Activated CD4-positive, alpha-beta T cell treated with anti-CD3 and anti-CD28 coated beads, Interleukin-2, amount 50 U/mL, for 16 hours (primary cell): ENCODE measurements around the gene MYCN.
"Not testable (repeated sequence)": the region's sequence is repeated elsewhere in the genome, so short reads cannot be mapped to it uniquely, and the experiment has no call there.

Experiments
- DNase-seq: peaks from one replicate; pipeline ENCODE4 v3.0.0-alpha.2; 2020

Gene MYCN

DNA sequence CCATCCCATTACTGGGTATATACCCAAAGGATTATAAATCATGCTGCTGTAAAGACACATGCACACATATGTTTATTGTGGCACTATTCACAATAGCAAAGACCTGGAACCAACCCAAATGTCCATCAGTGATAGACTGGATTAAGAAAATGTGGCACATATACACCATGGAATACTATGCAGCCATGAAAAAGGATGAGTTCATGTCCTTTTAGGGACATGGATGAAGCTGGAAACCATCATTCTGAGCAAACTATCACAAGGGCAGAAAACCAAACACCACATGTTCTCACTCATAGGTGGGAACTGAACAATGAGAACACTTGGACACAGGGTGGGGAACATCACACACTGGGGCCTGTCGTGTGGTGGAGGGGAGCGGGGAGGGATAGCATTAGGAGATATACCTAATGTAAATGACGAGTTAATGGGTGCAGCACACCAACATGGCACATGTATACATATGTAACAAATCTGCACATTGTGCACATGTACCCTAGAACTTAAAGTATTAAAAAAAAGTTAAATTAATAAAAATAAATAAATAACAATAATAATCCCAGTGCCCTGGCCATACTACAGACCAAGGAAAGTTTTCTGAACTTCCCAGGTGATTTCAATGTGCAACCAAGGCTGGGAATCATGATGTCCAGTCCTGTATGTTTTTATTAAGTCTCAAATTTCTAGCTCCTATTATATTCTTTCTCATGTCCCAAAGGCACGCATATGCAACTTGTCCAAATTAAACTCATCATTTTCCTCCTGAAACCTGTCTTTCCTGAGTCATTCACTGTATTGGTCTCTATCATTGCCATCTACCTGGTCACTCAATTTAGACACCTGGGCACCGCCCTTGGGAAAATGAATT is 23.0 kb downstream of the MYCN start:
- DNase-seq: not testable (repeated sequence)

DNA sequence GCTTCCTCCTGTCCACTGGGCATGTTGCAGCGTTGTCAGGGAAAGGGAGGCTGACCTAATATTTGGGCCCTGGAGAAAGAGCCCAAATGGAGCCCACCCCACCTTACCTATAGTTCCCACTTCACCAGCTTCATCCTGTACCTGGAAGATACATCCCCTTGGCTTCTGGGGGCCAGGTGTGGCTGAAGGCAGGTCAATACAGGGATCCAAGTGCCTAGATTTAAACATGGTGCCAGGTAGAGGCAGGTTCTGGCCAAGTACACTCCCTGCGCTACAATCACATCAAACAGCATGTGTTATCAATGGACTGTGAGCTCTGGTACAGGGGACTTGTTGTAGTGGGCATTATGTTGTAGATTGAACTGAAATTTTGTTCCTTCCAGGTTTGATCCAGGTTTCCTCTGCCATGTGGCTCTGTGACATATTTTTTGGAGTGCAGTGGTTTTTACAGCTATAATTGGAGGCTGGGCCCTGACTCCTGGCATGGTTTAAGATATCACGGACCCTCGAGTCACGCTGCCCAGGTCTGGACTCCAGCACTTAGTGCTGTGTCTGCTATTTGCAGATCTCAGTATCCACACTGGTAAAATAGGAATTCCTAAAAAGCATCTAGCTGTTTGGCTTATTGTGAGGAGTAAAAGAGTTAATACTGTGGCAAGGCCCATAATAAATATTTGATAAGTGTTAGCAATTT is 23.8 kb downstream of the MYCN start:
- no peak for DNase-seq

DNA sequence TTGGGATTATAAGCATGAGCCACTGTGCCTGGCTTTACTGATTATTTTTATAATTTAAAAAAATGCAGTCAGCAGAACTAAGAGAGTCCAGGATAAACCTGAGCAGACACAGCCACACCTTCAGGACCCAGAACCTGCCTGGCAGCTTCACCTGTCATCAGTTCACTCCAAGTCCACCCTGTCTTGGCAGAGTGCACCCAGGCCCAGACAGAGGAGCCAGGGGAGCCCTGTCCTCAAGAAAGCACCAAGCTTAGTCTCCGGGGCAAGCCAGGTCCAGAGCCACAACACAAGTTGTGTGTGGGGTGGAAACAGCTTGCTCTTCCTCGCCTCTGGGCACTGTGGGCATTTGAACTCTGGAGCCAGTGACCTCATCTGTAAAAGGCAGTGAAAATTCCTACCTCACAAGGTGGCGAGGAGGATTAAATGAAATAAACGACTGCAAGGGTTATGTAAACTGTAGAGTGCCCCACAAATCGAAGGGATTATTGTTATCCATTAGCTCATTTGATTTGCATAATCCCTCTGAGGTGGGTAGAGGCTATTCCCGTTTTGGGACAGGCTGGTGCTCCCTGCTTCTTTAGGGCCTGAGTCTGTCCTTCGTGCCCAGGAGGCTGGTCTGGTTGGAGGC is 24.7 kb downstream of the MYCN start:
- DNase-seq: no peak

DNA sequence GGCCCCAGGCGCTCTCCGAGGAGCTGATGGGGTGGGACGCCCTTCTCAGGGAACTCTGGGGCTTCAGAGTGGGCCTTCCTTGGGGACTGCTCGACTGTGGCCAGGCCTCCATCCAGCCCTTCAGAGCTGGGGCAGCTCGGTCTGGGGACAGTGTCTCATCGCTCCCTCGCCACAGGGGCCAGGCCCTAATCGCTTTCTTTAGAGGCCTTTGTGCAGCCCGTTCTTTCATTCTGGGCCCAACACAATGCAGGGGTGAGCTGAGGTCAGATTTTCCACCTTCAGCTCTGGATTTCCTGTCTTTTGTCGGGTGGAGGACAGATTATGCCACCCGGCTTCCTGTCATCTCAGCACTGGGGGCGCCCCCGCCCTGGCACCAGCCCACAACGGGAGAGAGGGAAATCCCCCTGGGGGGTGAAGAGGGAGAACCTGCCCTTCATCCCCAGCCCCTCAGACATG is 25.2 kb downstream of the MYCN start:
- peak; percentile 60 for DNase-seq

DNA sequence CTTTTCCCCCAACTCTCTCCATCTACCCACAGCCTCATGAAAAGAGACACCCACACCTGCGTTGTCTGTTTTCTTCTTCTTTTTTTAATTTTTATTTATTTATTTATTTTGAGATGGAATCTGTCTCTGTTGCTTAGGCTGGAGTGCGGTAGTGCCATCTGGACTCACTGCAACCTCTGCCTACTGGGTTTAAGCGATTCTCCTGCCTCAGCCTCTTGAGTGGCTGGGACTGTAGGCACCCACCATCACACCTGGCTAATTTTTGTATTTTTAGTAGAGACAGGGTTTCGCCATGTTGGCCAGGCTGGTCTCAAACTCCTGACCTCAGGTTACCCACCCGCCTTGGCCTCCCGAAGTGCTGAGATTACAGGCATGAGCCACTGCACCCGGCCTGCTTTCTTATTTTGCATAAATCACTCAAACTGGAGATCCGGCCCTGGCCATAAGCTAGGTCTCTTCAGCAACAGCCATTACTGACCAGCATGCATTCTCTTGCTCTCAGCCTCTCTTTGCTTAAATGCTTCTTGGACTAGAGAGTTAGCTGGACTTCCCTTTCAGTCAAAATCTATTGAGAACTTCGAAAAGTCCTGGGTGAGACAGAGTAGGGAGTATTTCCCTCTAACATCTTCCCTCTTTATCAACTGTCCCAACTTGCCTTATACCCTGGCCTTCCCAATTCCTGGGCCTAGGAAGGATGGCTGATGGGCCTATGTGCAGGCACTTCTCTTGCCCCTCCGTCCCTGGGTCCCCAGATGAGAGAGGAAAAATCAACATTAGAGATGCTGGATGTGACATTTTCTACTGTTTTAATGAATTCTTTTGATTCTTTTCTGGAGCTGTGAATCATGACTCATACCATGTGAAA is 27.3 kb downstream of the MYCN start:
- DNase-seq: no peak

DNA sequence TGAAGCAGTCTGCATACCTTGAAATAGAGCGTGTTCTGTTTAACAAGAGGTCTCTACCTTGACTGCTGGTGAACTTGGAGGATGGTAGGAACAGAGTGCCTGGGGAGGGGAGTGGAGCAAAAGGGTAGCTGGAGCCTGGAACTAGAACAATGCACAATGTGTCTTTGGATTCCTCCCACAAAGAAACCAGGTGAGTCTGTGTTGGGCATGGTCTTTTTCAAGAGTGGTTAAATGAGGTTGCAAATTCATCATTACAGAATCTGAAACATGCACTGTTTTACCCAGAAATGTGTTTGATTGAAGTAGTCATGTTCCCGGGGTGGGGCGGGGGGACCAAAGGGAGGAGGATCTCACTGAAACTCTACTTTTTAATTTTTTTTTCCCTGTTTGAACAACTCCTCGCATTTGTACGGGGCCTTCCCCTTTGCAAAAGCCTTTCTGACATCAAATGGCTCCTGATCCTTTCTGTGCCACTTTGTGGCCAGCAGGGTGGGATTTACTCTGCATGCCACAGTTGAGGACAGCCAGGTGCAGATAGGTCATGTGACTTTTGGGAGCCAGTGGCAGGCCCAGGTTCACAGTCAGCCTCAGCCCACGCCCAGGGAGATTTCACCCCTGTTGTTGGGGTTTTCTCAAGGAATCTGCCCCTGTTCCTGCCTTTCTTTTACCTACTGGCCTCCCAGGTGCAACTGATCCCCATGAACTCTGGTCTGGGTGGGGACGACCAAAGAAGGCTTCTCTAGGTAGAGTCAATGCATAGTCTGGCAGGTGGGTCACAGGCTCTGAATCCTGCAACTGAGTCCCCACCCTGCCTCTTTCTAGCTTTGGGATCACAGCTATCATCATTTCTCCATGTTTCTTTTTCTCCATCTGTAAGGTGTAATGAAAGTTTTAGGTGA is 28.2 kb downstream of the MYCN start:
- DNase-seq: peak; percentile 34

DNA sequence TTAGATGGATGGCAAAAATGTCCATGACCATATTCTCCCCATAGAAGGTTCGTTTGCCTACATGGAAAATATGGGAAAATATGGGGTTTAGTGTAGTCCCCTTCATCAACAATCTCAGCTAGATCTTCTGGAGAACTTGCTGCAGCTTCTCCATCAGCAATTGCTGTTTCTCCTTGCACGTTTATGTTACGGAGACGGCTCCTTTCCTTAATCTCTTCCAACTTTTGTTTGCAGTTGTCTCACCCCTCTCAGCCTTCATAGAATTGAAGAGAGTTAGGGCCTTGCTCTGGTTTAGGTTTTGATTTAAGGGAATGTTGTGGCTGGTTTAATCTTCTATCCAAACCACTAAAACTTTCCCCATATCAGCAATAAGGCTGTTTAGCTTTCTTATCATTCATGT is 28.9 kb downstream of the MYCN start:
- DNase-seq: no peak

DNA sequence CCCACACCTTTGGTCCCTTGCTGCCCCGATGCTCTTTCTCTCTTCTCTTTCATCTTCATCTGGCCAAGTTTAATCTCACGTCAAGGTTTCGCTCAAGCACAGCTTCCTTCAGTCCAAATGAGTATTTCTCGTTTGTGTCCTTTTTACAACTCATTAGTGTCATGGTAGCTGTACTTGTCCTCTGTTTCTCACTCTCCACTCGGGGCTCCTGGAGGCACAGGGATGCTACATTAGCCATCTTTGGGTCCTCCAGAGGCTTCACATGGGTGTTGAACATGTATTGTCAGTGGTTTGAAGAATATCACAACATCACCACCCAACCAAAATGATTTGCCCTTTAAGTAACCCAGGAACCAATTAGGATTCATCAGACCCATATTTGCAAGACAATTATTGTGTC is 30.4 kb downstream of the MYCN start:
- no peak for DNase-seq

DNA sequence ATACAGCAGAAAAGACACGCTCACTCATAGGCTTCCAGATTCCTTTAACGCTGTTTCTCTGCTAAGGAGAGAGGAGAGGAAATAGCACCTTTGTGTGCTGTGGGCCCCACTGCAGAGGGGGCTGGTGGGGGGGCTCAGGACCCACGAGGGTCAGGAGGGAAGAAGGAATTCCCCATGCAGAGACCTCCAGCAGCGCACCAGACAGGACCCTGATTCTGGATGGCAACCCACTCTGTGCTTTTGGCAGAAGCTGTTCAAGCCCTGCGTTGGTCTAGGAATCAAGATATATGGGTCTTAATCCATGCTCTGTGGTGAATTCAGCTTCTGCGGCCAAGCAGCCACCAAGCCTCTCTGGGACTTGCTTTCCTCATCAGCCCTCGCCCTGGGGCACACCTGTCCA is 31.0 kb downstream of the MYCN start:
- DNase-seq: no peak

DNA sequence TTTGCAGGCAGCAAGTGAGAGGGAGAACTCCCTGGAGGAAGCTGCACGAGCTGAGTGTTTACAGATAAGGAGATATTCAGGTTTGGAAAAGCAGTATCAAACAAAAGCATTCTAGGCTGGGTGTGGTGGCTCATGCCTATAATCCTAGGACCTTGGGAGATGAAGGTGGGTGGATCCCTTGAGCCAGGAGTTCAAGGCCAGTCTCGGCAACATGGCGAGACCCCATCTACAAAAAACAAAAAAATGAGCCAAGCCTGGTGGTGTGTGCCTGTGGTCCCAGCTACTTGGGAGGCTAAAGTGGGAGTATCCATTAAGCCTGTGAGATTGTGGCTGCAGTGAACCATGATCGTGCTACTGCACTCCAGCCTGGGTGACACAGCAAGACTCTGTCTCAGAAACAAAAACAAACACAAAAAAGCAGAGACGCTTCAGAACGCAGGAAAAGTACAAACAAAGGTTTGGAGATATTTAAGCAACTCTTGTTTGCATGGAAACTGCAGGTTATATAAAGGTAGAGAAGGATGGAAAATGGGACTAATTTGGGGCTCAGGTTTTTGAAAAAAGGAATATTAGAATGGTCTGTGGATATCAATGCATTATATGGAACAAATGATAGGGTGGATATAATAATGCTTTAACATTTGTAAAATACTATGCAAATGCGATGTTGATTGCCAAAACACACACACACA is 31.6 kb downstream of the MYCN start:
- DNase-seq: no peak

DNA sequence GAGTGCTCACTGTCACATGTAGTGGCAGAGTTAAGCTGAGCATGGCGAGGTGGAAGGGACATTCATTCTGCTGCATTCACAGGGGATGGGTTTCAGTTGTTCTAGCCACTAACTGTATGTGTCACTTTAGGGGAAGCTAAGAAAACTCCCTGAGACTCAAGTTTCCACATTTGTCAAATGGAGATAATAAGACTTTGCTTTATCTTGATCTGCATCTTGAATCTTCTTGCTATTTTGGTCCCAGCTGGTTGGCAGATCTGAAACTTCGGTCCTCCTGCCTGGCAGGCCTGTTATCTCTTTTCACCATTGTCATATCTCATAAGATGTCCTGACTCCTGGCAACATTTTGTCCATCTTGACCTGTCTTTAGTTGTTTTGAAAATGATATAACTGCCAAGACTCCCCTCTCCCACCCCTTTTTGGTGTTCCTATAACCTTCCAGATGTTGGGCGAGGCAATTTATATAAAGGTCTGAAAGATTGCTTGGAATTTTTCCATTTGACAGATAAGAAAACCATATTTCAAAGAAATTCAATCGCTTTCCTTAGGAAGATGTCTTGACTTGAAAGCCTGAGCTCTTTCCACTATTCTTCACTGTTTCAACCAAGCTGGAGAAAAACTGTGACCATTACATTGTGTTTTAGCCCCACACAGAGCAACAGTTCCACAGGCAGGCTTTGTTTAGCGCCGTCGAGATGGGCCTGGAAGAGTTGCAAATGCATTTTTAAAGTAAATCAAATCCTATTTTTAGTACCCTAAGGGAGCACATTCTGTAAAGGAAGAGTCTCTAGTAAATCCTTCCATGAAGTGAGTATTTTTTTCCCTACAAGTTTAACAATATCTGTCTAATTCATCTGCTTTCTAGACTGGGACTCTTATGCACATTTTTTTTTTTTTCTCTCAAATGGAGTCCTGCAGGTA is 33.4 kb downstream of the MYCN start:
- DNase-seq: peak; percentile 32

DNA sequence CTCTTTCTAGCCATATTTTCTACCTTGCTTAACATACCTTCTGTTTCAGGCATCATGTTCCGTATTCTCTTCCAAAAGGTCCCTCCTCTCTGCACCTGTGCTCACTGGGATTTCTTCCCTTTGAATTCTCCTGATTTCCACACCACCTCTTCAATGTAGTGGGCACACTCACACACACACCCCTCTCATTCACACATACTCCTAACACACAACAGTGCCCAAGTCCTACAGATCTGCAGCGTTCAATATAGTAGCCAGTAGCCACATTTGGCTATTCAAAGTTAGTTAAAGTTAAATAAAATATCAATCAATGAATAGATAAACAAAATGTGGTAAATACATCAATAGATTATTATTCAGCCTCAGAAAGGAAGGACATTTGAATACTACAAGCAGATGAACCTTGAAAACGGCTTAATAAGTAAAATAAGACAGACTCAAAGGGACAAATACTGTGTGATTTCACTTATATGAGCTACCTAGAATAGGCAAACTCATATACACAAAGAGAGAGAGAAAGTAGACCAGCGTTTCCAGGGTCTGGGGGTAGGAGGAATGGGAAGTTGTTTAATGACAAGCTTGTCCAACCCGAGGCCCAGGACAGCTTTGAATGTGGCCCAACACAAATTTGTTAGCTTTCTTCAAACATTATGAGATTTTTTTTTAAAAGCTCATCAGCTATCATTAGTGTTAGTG is 34.4 kb downstream of the MYCN start:
- no peak for DNase-seq

DNA sequence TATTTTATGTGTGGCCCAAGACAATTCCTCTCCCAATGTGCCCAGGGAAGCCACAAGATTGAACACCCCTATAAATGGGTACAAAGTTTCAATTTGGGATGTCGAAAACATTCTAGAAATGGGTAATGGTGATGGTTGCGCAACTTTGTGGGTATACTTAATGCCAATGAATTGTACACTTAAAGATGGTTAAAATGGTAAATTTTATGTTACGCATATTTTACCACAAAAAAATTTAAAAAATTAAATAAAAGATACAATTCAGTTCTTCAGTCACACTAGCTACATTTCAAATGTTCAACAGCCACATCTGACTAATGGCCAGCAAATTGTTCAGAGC is 34.9 kb downstream of the MYCN start:
- DNase-seq: no peak

DNA sequence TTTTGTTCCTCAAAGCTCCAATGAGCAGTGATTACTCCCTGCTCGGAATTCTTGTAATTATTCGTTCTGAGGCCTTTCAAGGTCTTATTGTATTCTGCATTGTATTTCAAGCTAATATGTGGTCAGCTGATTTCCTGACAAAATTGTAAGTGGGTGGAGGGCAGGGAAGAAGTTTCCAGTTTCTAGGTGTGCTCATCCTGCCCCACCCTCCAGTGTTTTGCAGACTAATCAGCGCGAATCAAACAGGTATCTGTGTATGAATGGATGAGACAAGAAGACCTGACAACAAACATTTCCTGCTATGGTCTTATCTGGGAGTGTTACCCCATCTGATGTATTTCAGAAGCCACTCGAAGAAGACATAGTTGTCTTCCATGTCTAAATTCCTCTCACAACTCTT is 35.3 kb downstream of the MYCN start:
- DNase-seq: no peak

DNA sequence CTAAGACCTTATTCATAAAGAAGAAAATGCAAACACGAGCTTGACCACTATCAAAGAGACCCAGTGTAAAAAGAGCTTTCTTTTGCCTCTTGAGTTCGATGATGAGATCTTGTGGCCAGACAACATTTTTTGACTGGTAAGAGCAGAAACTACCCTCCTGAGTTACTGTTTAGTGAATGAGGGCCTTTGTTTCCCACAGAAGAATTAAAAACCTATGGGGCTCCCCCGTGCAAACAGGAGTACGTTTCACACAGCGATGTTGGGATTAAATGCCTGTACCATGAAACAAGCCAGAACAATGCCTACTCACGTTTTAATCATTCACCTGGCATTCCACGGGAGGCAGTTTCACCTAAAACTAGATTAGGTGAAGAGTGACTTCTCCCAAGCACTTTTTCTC is 36.0 kb downstream of the MYCN start:
- no peak for DNase-seq

DNA sequence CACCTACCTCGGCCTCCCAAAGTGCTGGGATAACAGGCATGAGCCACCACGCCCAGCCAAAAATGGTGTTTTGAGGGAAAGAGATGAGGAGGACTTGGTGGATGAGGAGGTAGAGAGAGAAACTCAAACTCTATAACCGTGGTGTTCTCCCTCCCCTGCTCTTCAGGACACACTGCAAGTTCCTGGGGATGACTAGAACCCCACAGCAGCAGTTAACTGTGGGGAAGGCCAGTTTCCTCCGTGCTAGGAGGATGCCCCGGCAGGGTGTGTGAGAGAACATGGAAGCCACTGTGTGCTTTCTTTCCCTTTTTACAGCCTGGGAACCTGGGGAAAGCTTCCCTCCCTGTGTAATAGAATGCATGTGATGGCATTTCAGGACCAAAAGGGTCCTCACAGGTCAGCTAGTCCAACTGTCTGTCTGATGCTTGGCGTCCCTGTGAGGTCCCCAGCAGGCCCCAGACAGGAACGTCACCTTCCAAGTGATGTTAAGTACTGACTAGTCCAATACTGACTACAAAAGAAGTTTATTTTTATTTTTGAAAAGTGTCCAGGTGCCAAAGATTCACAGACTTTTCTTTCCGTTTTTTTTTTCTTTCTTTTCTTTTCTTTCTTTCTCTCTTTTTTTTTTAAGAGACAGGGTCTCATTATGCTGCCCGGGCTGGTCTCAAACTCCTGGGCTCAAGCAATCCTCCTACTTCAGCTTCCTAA is 38.9 kb downstream of the MYCN start:
- no peak for DNase-seq

DNA sequence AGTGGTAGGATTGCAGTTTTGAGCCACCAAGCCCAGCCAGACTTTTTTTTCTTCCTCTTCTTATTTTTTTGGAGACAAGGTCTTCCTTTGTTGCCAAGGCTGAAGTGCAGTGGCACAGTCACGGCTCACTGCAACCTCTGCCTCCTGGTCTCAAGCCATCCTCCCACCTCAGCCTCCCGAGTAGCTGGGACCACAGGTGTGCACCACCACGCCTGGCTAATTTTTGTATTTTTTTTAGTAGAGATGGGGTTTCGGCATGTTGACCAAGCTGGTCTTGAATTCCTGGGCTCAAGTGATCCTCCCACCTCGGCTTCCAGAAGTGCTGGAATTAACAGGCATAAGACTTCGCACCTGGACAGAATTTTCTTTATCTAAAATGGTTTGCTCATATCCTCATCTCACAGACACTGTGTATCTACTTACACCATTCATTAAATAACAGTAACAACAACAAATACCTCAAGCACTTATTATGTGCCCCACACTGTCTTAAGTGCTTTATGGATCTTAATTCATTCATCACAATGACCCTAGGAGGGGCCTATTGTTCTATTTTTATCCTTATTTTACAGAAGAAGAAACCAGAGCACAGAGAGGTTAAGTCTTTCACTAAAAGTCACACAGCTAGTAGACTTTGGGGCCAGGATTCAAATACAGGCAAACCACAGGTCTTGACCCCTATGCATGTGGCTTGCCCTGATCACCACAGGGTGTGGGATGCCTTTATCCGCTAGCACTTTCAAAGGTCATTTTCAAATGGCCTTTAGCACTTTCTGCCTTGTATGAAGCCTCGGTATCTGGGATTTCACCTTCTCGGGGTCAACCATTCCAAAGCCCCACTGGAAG is 39.6 kb downstream of the MYCN start:
- no peak for DNase-seq

DNA sequence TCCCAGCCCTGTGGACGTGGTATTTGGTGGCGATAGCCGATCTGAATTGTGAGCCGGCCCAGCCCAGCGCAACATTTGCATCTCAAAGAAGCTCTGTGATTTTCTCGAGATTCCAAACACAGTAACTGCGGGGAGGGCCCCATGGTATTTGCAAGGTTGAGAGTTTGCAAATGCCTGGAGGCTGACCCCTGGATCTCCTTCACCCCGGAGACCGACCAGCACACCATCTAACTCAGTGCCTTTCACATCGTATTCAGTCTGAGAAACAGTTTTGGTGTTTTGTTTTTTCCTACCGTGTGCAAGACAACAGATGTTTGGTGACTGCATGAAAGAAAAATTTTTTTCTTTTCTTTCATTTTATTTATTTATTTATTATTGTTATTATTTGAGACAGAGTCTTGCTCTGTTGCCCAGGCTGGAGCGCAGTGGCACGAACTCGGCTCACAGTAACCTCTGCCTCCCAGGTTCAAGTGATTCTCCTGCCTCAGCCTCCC is 40.3 kb downstream of the MYCN start:
- DNase-seq: no peak
